SK-N-SH (cell line): ENCODE measurements around the gene KRTAP10-1.

ENCODE experiments used
- MEF2A ChIP-seq: IDR thresholded peaks from 2 replicates; pipeline ENCODE4 v1.4.0; 2012; ENCODE audit warnings: low read depth, borderline replicate concordance
- SIN3A ChIP-seq: IDR thresholded peaks from 2 replicates; pipeline ENCODE4 v1.6.1; 2012; ENCODE audit warnings: low read depth, mild to moderate bottlenecking, low read length, moderate library complexity, borderline replicate concordance
- SMC3 ChIP-seq: IDR thresholded peaks from 2 replicates; pipeline ENCODE4 v1.6.1; 2012; ENCODE audit warnings: low read depth, low read length, improper control_type of control experiment
- TAF1 ChIP-seq: IDR thresholded peaks from 2 replicates; pipeline ENCODE4 v1.6.1; 2012; ENCODE audit warnings: low read depth, mild to moderate bottlenecking, low read length, moderate library complexity, borderline replicate concordance
- TF ChIP-seq, protein P1 (sequence below): fragments of 200-600 bp; sonication (generic); IDR thresholded peaks from 2 replicates; pipeline ENCODE4 v1.6.1; 2017; ENCODE audit warnings: antibody characterized with exemption, mild to moderate bottlenecking, moderate library complexity

DNA sequence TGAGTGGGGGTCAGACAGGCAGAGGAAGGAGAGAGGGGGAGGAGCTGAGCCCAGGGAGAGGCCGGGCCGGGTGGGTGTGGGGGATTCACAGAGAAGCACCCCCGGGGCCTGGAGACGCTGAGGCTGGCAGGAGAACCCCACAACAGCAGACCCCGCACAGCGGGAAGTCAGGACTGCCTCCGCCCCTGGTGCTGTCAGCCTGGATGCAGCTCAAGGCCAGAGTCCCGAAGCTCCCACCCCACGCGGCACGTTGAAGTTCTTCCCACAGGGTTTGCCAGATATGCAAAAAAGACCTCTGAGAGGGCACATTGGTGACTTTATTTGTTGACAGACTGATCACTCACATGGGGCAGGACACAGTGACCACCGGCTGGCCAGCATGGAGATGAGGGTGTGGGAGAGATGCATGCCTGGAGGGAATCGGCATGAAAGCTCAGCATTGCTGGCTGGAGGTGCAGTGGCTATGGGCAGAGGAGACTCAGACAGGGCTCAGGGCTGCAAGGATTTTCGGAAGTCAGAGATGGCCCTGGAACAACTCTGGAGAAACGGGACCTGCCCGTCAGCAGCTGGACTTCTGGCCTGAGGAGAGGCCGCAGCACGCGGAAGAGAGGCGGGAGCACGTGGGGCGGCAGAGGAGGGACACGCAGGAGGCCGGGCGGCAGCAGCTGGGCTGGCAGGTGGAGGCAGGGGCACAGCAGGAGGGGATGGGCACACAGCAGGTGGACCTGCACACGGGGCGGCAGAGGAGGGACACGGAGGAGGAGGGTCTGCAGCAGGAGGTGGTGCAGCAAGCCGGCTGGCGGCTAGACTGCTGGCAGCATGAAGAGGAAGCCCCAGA, 17.7 kb upstream of the KRTAP10-1 start:
- TF ChIP-seq SIN3A (no peak), SMC3 (no peak), MEF2A (no peak), TAF1 (no peak)
- TF ChIP-seq, protein P1, sequence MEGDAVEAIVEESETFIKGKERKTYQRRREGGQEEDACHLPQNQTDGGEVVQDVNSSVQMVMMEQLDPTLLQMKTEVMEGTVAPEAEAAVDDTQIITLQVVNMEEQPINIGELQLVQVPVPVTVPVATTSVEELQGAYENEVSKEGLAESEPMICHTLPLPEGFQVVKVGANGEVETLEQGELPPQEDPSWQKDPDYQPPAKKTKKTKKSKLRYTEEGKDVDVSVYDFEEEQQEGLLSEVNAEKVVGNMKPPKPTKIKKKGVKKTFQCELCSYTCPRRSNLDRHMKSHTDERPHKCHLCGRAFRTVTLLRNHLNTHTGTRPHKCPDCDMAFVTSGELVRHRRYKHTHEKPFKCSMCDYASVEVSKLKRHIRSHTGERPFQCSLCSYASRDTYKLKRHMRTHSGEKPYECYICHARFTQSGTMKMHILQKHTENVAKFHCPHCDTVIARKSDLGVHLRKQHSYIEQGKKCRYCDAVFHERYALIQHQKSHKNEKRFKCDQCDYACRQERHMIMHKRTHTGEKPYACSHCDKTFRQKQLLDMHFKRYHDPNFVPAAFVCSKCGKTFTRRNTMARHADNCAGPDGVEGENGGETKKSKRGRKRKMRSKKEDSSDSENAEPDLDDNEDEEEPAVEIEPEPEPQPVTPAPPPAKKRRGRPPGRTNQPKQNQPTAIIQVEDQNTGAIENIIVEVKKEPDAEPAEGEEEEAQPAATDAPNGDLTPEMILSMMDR = no peak
